Measurements from ENCODE around the gene KANSL1.

- TF ChIP-seq CTCF (conservative IDR thresholded peaks at IDR 0.05 in 1 of 2, IDR thresholded peaks at IDR 0.05 in 1 of 2; ENCODE audit: extremely low read depth in 1 of 2, insufficient read depth in 1 of 2, low read depth in 1 of 2, low read length in 2 of 2) (no peak), EZH2 (IDR thresholded peaks at IDR 0.05; ENCODE audit: borderline replicate concordance, low read length) (no peak)
Observed at GRCh38 chr17:46108120-46108519, 85.1 kb downstream of the KANSL1 start.
